HEK293 (cell line): ENCODE measurements around the gene SPEM2.

Experiments used
- BCL11A ChIP-seq: fragments of 450-650 bp; formaldehyde crosslinking; IDR thresholded peaks from 2 replicates; pipeline ENCODE4 v1.5.1; 2016; ENCODE audit warnings: low read depth, missing biosample characterization, missing genetic modification characterization
- GLI4 ChIP-seq: fragments of 450-650 bp; formaldehyde crosslinking; IDR thresholded peaks from 2 replicates; pipeline ENCODE4 v1.5.1; 2016; ENCODE audit warnings: missing biosample characterization, missing genetic modification characterization
- HOXD13 ChIP-seq: sonication (generic); formaldehyde crosslinking; IDR thresholded peaks from 2 replicates; pipeline ENCODE4 v1.8.0; 2022; ENCODE audit warnings: missing genetic modification reagents, borderline replicate concordance
- REPIN1 ChIP-seq: fragments of 450-650 bp; formaldehyde crosslinking; IDR thresholded peaks from 2 replicates; pipeline ENCODE4 v1.5.1; 2017; ENCODE audit warnings: missing biosample characterization, missing genetic modification characterization, low read depth
- SCRT2 ChIP-seq: fragments of 450-650 bp; formaldehyde crosslinking; IDR thresholded peaks from 2 replicates; pipeline ENCODE4 v1.5.1; 2016; ENCODE audit warnings: missing biosample characterization, missing genetic modification characterization
- ZBTB20 ChIP-seq: fragments of 450-650 bp; formaldehyde crosslinking; IDR thresholded peaks from 2 replicates; pipeline ENCODE4 v1.5.1; 2016; ENCODE audit warnings: missing biosample characterization, missing genetic modification characterization
- ZFP3 ChIP-seq: fragments of 450-650 bp; formaldehyde crosslinking; IDR thresholded peaks from 2 replicates; pipeline ENCODE4 v1.5.1; 2016; ENCODE audit warnings: low read depth, missing biosample characterization, missing genetic modification characterization
- ZNF114 ChIP-seq: fragments of 450-650 bp; formaldehyde crosslinking; IDR thresholded peaks from 2 replicates; pipeline ENCODE4 v1.5.0; 2017; ENCODE audit warnings: missing biosample characterization, missing genetic modification characterization
- ZNF155 ChIP-seq: fragments of 450-650 bp; formaldehyde crosslinking; IDR thresholded peaks from 2 replicates; pipeline ENCODE4 v1.5.1; 2016; ENCODE audit warnings: missing biosample characterization, missing genetic modification characterization
- ZNF169 ChIP-seq: fragments of 450-650 bp; formaldehyde crosslinking; IDR thresholded peaks from 2 replicates; pipeline ENCODE4 v1.5.1; 2016; ENCODE audit warnings: missing biosample characterization, missing genetic modification characterization
- ZNF184 ChIP-seq: fragments of 450-650 bp; IDR thresholded peaks from 2 replicates; pipeline ENCODE4 v1.5.1; 2018; ENCODE audit warnings: missing biosample characterization, mild to moderate bottlenecking, missing genetic modification characterization
- ZNF350 ChIP-seq: fragments of 450-650 bp; formaldehyde crosslinking; IDR thresholded peaks from 2 replicates; pipeline ENCODE4 v1.5.0; 2017; ENCODE audit warnings: missing biosample characterization, mild to moderate bottlenecking, missing genetic modification characterization
- ZNF37A ChIP-seq: fragments of 450-650 bp; IDR thresholded peaks from 2 replicates; pipeline ENCODE4 v1.5.1; 2018; ENCODE audit warnings: missing biosample characterization, missing genetic modification characterization
- ZNF426 ChIP-seq: fragments of 450-650 bp; formaldehyde crosslinking; IDR thresholded peaks from 2 replicates; pipeline ENCODE4 v1.5.1; 2017; ENCODE audit warnings: missing biosample characterization, missing genetic modification characterization, mild to moderate bottlenecking, inconsistent platforms, moderate library complexity
- ZNF433 ChIP-seq: fragments of 450-650 bp; formaldehyde crosslinking; IDR thresholded peaks from 2 replicates; pipeline ENCODE4 v1.5.1; 2016; ENCODE audit warnings: missing biosample characterization, missing genetic modification characterization, low read depth
- ZNF48 ChIP-seq: fragments of 450-650 bp; formaldehyde crosslinking; IDR thresholded peaks from 2 replicates; pipeline ENCODE4 v1.5.1; 2016; ENCODE audit warnings: missing biosample characterization, missing genetic modification characterization
- ZNF501 ChIP-seq: fragments of 450-650 bp; formaldehyde crosslinking; IDR thresholded peaks from 2 replicates; pipeline ENCODE4 v1.5.1; 2016; ENCODE audit warnings: missing biosample characterization, missing genetic modification characterization
- ZNF544 ChIP-seq: fragments of 450-650 bp; formaldehyde crosslinking; IDR thresholded peaks from 2 replicates; pipeline ENCODE4 v1.5.0; 2017; ENCODE audit warnings: missing biosample characterization, missing genetic modification characterization
- ZNF548 ChIP-seq: fragments of 450-650 bp; formaldehyde crosslinking; IDR thresholded peaks from 2 replicates; pipeline ENCODE4 v1.5.1; 2016; ENCODE audit warnings: missing biosample characterization, missing genetic modification characterization
- ZNF555 ChIP-seq: fragments of 450-650 bp; formaldehyde crosslinking; conservative IDR thresholded peaks from 2 replicates; pipeline ENCODE4 v1.5.1; 2017; ENCODE audit warnings: missing biosample characterization, mild to moderate bottlenecking, missing genetic modification characterization, inconsistent platforms
- ZNF560 ChIP-seq: fragments of 450-650 bp; formaldehyde crosslinking; IDR thresholded peaks from 2 replicates; pipeline ENCODE4 v1.5.1; 2017; ENCODE audit warnings: missing biosample characterization, missing genetic modification characterization, borderline replicate concordance
- ZNF561 ChIP-seq: fragments of 450-650 bp; IDR thresholded peaks from 2 replicates; pipeline ENCODE4 v1.5.1; 2018; ENCODE audit warnings: missing biosample characterization, missing genetic modification characterization, borderline replicate concordance
- ZNF596 ChIP-seq: fragments of 450-650 bp; IDR thresholded peaks from 2 replicates; pipeline ENCODE4 v1.5.0; 2018; ENCODE audit warnings: missing biosample characterization, mild to moderate bottlenecking, missing genetic modification characterization, moderate library complexity
- ZNF600 ChIP-seq: fragments of 450-650 bp; formaldehyde crosslinking; IDR thresholded peaks from 2 replicates; pipeline ENCODE4 v1.5.1; 2016; ENCODE audit warnings: missing biosample characterization, missing genetic modification characterization
- ZNF629 ChIP-seq: fragments of 450-650 bp; formaldehyde crosslinking; IDR thresholded peaks from 2 replicates; pipeline ENCODE4 v1.5.1; 2017; ENCODE audit warnings: missing biosample characterization, missing genetic modification characterization
- ZNF664 ChIP-seq: fragments of 450-650 bp; formaldehyde crosslinking; IDR thresholded peaks from 2 replicates; pipeline ENCODE4 v1.5.1; 2016; ENCODE audit warnings: missing biosample characterization, missing genetic modification characterization
- ZNF701 ChIP-seq: fragments of 450-650 bp; formaldehyde crosslinking; IDR thresholded peaks from 2 replicates; pipeline ENCODE4 v1.5.1; 2016; ENCODE audit warnings: missing biosample characterization, missing genetic modification characterization
- ZNF791 ChIP-seq: fragments of 450-650 bp; formaldehyde crosslinking; IDR thresholded peaks from 2 replicates; pipeline ENCODE4 v1.5.1; 2016; ENCODE audit warnings: missing biosample characterization, missing genetic modification characterization
- ZNF792 ChIP-seq: fragments of 450-650 bp; formaldehyde crosslinking; IDR thresholded peaks from 2 replicates; pipeline ENCODE4 v1.5.1; 2016; ENCODE audit warnings: missing biosample characterization, missing genetic modification characterization
- TF ChIP-seq, protein P1 (sequence below): fragments of 450-650 bp; formaldehyde crosslinking; IDR thresholded peaks from 2 replicates; pipeline ENCODE4 v1.5.1; 2017; ENCODE audit warnings: missing biosample characterization, missing genetic modification characterization
- TF ChIP-seq, protein P2 (sequence below): fragments of 450-650 bp; formaldehyde crosslinking; IDR thresholded peaks from 2 replicates; pipeline ENCODE4 v1.5.1; 2016; ENCODE audit warnings: missing biosample characterization, missing genetic modification characterization
- TF ChIP-seq, protein P3 (sequence below): fragments of 450-650 bp; formaldehyde crosslinking; IDR thresholded peaks from 2 replicates; pipeline ENCODE4 v1.5.1; 2017; ENCODE audit warnings: missing biosample characterization, missing genetic modification characterization
- TF ChIP-seq, protein P4 (sequence below): fragments of 450-650 bp; formaldehyde crosslinking; IDR thresholded peaks from 2 replicates; pipeline ENCODE4 v1.5.1; 2016; ENCODE audit warnings: missing biosample characterization, missing genetic modification characterization

The SPEM2 gene

DNA sequence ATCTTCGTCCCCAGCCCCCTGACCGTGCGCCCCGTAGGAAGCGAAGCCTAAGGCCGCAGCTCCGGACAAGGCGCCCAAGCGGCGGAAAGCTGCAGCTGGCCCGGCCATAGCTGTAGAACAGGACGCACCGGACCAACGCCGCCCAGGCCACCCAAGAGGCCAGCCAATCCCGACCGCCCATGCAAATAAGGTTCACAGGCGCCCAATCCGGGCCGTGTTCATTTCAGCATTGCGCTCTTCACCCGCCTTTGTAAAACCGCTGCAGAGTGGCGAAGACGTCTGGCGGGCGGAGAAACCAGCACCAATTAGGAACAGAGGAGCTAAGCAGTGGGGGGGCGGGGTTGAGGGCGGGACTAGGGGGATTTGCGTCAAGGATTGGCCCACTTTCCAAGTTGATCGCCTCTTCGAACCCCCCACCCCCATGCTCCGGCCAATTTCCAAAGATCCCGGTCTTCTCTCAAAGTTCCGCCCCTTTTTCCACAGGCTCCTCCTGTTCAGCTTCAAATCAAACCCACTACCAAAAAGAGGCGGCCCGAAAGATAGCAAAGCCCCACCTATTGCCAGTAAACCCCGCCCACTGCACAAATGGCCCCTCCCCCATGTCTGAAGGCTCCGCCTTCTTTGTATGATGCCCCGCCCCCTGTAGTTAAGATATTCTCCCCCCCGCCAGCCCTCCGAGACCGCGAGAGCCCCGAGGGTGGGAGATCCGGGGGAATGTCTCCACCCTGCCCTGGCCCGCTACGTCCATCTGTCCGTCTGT lies 21.3 kb upstream of the SPEM2 start, which contains the start of gene TMEM256 (continued):
- TF ChIP-seq ZNF184 (tag by site-specific recombination) (no peak), ZNF37A (tag by site-specific recombination) (no peak), ZNF629 (tag by site-specific recombination) (peak; percentile 41; the same call in 1 of the 2 replicates), GLI4 (no peak), ZNF501 (no peak), ZNF169 (tag by site-specific recombination) (no peak), HOXD13 (no peak), ZNF155 (no peak), ZFP3 (no peak), ZNF48 (tag by site-specific recombination) (no peak), ZNF561 (tag by site-specific recombination) (no peak), ZNF600 (tag by site-specific recombination) (peak; percentile 70), ZNF350 (no peak), ZNF701 (tag by site-specific recombination) (no peak), ZNF596 (tag by site-specific recombination) (no peak), ZNF792 (tag by site-specific recombination) (no peak), ZNF791 (tag by site-specific recombination) (no peak), REPIN1 (tag by site-specific recombination) (no peak), ZNF114 (tag by site-specific recombination) (no peak), SCRT2 (tag by site-specific recombination) (no peak), ZBTB20 (no peak), ZNF548 (no peak), ZNF433 (tag by site-specific recombination) (no peak), ZNF426 (tag by site-specific recombination) (no peak), ZNF544 (tag by site-specific recombination) (no peak), ZNF555 (tag by site-specific recombination) (no peak), ZNF560 (no peak), BCL11A (tag by site-specific recombination) (peak; percentile 72; the same call in 1 of the 2 replicates), ZNF664 (tag by site-specific recombination) (no peak)
- TF ChIP-seq, protein P1, sequence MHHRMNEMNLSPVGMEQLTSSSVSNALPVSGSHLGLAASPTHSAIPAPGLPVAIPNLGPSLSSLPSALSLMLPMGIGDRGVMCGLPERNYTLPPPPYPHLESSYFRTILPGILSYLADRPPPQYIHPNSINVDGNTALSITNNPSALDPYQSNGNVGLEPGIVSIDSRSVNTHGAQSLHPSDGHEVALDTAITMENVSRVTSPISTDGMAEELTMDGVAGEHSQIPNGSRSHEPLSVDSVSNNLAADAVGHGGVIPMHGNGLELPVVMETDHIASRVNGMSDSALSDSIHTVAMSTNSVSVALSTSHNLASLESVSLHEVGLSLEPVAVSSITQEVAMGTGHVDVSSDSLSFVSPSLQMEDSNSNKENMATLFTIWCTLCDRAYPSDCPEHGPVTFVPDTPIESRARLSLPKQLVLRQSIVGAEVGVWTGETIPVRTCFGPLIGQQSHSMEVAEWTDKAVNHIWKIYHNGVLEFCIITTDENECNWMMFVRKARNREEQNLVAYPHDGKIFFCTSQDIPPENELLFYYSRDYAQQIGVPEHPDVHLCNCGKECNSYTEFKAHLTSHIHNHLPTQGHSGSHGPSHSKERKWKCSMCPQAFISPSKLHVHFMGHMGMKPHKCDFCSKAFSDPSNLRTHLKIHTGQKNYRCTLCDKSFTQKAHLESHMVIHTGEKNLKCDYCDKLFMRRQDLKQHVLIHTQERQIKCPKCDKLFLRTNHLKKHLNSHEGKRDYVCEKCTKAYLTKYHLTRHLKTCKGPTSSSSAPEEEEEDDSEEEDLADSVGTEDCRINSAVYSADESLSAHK (tag by site-specific recombination), result no peak
- TF ChIP-seq, protein P2, sequence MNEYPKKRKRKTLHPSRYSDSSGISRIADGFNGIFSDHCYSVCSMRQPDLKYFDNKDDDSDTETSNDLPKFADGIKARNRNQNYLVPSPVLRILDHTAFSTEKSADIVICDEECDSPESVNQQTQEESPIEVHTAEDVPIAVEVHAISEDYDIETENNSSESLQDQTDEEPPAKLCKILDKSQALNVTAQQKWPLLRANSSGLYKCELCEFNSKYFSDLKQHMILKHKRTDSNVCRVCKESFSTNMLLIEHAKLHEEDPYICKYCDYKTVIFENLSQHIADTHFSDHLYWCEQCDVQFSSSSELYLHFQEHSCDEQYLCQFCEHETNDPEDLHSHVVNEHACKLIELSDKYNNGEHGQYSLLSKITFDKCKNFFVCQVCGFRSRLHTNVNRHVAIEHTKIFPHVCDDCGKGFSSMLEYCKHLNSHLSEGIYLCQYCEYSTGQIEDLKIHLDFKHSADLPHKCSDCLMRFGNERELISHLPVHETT (tag by site-specific recombination), result no peak
- TF ChIP-seq, protein P3, sequence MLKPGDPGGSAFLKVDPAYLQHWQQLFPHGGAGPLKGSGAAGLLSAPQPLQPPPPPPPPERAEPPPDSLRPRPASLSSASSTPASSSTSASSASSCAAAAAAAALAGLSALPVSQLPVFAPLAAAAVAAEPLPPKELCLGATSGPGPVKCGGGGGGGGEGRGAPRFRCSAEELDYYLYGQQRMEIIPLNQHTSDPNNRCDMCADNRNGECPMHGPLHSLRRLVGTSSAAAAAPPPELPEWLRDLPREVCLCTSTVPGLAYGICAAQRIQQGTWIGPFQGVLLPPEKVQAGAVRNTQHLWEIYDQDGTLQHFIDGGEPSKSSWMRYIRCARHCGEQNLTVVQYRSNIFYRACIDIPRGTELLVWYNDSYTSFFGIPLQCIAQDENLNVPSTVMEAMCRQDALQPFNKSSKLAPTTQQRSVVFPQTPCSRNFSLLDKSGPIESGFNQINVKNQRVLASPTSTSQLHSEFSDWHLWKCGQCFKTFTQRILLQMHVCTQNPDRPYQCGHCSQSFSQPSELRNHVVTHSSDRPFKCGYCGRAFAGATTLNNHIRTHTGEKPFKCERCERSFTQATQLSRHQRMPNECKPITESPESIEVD (tag by site-specific recombination), result no peak
- TF ChIP-seq, protein P4, sequence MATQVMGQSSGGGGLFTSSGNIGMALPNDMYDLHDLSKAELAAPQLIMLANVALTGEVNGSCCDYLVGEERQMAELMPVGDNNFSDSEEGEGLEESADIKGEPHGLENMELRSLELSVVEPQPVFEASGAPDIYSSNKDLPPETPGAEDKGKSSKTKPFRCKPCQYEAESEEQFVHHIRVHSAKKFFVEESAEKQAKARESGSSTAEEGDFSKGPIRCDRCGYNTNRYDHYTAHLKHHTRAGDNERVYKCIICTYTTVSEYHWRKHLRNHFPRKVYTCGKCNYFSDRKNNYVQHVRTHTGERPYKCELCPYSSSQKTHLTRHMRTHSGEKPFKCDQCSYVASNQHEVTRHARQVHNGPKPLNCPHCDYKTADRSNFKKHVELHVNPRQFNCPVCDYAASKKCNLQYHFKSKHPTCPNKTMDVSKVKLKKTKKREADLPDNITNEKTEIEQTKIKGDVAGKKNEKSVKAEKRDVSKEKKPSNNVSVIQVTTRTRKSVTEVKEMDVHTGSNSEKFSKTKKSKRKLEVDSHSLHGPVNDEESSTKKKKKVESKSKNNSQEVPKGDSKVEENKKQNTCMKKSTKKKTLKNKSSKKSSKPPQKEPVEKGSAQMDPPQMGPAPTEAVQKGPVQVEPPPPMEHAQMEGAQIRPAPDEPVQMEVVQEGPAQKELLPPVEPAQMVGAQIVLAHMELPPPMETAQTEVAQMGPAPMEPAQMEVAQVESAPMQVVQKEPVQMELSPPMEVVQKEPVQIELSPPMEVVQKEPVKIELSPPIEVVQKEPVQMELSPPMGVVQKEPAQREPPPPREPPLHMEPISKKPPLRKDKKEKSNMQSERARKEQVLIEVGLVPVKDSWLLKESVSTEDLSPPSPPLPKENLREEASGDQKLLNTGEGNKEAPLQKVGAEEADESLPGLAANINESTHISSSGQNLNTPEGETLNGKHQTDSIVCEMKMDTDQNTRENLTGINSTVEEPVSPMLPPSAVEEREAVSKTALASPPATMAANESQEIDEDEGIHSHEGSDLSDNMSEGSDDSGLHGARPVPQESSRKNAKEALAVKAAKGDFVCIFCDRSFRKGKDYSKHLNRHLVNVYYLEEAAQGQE (tag by site-specific recombination), result no peak
